GM18520 (cell line): Measurements from ENCODE around the gene SPRY1.

ENCODE experiments used
- ATAC-seq: cut with Tn5 transposase; IDR thresholded peaks from one replicate; pipeline ENCODE4 v1.9.1; 2021; ENCODE audit not compliant: unreplicated experiment

SPRY1 gene

DNA sequence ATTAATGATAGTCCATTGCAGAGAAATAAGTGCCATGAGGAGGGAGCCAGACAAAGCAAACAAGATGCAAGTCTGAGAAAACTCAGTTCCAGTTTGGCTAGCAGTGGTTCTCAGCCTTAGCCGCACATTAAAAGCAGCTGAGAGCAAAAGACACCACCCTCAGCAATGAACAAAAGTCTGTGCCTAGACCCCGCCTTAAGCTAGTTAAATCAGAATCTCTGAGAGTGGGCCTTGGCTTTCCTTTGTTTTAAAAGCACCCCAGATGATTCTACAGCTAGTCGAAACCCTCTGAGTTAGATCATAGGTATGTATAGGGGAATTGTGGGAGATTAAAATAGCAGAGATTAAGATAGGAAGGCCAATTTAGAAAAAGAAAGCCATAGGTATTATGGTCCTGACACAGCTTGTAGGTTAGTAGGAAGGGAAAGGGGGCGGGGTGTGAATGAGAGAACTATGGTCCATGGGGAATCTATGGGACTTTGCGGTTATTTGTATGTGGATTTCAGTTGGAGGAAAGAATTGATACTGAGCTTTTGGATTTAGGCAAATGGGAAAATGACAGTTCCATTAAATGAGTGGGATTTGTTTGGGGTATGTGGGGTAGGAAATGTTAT, 12.0 kb downstream of the SPRY1 start:
- no peak for ATAC-seq

DNA sequence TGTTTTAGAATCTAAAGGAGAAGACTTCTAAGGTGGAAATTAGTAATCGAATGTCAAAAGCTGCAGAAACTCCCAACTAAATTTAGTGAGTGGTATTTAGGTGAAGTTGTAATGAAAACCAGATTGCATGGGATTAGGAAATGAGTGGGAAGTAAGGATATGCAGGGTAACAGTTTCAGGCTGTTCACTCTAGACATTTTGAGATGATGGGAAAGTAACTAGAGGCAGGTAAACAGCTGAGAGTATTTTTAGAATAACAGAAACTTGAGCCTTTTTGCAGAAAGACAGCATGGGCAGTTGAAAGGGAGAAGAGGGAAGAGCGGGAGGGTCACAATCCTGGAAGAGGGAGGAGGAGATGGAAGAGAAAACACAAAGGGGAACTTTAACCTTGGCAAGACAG, 12.7 kb downstream of the SPRY1 start:
- no peak for ATAC-seq

DNA sequence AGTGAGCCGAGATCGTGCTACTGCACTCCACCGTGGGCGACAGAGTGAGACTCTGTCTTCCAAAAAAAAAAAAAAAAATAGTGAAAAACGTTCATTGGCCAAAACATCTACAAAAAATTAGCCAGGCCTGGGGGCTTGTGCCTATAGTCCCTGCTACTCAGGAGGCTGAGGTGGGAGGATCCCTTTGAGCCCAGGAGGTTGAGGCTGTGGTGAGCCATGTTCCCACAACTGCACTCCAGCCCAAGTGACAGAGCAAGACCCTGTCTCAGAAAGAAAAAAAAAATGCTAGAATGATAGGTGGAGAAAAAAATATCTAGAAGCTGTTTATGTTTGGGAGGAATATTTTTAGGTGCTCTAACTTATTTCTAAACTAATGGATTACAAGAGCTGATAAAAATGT, 14.9 kb downstream of the SPRY1 start:
- no peak for ATAC-seq

DNA sequence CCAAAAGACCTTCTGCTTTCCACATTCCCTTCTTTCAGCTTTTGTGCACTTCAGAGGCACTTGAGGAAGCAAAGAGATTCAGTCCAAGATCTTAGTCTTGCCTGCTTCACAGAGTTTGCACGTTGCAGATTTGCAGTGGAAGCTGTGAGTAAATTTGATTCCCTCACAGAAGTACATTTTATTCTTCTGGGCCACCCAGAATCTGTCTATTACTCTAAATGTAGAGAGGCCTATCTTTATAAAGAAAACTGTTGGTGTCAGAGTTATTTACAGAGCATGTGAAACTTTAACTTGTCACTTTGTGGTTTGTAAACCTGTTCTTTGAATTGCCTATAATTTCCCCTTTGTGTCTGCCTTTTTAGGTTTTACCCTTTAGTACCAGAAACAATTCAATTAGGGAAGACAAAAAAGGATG, 15.5 kb downstream of the SPRY1 start:
- peak; percentile 88 for ATAC-seq

DNA sequence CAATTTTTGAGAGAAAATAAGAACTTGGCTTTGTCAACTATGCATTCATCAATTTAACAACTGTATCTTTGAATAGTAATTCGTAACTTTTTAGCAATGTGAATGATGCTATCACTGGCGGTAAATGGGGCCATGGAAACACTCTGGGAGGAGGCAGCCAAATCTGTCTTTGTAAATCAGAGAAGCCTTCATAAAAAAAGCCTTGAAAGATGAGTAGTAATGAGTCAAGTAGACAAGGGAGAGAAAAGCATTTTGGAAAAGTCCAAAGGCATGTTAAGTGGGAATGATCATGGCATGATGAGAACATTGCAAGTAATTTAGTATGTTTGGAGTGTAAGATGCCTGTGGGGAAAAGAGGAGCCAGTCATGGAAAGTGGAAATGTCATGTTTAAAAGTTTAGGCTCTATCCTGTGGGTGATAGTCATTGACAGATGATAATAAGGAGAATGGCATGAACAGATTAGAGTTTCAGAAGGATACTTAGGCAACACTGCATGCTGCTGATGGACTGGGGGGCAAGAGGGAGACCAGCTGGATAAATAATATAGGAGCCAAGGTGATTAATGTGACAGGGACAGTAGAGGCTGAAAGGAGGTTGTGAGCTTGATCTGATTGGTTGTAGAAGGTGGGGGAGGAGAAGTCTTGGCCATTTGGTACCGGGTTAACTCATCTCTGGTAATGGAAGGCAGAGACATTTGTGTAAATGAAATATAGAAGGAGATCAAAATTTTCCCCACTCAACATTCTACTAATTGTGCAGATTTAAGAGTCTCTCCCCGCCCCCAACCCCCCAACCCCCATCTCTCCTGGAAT, 16.3 kb downstream of the SPRY1 start:
- no peak for ATAC-seq

DNA sequence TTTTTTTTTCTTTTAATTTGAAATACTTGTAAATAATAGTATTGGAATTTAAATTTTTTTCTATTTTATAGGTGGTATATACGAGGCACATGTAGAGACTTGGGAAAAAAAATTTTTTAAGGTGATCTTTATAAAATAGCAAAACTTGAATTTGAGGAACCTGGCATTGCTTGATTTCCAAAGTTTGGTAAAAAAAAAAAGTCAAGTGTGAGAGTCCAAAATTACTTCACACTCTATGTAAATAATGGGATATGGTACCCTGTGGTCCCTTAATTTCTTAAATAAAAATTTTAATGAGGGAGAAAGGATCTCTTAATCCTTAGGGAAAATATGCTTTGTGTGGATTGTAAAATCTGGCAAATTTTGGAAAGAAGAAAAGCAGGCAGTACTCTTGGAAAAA, 19.0 kb downstream of the SPRY1 start:
- no peak for ATAC-seq

DNA sequence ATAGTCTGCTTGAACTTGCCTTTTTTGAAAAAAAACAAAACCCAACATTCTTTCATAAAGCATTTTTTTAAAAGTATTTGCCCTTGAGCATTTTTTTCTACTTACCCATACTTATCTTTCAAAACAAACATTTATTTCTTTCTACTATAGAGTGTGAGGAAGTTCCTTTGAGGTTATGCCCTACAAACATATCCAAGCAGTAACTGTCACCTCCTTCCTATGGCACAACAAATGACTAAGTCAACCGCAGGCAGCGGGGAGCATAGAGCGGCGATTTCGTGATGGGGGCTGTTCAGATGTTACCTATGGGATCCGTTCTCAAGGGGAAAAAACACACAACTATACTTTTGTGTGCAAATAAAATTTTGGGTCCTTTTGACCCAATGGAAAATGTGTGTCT, 19.4 kb downstream of the SPRY1 start:
- peak; percentile 35 for ATAC-seq

DNA sequence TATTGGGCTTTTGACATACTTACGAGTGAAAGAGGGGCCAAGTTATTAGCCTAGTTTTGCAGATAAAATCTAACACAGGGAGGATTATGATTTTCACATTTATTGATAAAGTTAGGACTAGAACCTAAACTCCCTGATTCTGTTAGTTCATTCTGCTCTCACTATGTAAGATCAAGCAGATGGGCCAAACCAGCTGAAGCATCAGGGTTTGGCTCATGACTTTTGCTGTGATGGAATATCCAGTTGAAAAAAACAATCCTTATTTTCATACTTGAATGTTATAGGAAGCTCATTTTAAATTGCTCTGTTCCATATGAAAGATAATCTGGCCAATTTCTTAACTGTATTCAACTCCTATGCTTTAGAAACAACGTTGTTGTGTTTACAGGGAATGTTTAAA, 21.2 kb downstream of the SPRY1 start:
- no peak for ATAC-seq

DNA sequence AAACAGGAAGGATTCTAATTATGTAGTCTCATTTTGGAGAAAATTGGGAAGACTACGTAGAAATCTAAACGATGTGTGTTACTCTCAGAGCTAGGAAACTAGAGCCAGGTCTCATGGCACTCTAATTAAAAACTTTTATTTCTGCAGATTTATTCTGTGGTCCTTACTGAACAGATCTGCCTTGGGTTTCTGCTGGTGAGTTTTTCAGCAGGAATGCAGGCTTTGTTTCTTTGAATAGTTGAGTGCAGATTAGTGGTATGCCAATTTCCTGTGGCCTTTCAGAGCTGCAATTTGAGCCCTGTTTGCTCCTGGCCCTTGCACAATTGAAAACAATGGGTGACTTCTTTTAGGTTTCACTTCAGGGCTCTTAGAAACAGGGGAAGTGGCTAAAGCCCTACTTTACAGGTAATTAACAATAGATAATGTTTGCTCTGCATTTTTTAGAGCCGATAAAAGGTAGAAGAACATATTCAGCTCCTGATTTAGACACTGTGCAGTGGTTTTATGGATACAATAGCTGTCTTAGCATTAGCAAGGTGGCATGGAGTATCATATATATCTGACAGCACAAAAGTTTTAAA, 21.8 kb downstream of the SPRY1 start:
- ATAC-seq, result peak; percentile 48

DNA sequence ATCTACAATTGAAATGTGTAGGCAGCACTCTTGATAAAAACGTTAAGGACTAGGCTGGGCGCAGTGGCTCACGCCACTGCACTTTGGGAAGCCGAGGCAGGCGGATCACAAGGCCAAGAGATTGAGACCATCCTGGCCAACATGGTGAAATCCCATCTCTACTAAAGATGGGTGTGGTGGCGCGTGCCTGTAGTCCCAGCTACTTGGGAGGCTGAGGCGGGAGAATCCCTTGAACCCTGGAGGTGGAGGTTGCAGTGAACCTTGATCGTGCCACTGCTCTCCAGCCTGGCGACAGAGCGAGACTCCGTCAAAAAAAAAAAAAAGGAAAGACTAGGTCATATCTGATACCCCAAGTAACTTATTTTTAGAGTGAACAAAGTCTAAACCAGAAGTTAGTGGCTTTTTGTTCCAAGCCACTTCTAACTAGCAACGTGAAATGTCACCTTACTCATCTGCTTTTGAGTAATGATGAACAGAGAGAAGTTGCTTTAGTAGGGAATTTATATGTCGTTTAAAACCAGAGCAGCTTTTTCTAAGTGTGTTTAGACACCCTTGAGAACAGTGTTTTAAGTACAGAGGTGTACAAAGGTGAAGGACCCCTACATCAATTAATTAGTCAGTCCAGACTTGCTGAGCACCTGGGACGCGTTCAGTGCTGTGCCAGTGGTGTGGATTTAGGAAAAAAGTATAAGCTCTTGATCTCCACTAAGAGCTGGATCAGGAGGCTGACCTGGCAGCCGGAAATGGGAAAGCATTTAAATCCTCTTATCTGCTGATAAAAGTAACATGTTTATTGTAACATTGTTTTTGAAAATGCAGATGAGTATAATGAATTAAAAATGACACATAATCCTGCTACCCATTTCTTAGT, 23.5 kb downstream of the SPRY1 start:
- ATAC-seq, result no peak

DNA sequence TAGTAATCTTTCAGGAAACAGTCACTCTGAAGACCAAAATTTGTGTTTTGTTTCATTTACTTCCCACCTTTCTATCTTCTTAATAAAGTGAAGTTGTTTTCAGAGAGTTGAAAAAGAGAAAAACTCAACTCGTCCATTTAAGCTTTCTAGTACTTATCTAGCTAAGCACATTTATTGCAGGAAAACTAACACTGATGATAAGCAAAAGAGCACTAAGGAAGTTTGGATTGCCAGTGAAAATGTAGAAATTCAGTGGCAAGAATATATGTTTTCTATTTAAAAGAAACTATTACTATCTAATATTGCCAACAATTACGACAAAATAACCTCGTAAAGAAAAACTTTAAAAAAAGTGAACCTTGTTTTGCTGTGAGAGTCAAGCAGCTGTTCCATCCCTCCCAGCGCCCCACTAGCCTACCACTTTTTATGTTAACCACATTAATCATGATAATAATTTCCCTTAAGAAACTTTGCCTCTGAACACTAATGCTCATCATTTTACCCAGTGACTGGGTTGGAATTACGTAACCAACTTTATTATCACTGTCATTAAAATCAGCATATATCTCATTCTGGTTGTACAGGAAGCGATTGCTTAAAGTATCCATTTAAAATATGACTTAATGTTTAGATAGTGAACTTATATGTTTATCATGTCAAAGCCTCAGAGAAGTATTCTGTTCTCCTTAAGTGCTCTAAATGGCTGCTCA, 24.8 kb downstream of the SPRY1 start:
- no peak for ATAC-seq

DNA sequence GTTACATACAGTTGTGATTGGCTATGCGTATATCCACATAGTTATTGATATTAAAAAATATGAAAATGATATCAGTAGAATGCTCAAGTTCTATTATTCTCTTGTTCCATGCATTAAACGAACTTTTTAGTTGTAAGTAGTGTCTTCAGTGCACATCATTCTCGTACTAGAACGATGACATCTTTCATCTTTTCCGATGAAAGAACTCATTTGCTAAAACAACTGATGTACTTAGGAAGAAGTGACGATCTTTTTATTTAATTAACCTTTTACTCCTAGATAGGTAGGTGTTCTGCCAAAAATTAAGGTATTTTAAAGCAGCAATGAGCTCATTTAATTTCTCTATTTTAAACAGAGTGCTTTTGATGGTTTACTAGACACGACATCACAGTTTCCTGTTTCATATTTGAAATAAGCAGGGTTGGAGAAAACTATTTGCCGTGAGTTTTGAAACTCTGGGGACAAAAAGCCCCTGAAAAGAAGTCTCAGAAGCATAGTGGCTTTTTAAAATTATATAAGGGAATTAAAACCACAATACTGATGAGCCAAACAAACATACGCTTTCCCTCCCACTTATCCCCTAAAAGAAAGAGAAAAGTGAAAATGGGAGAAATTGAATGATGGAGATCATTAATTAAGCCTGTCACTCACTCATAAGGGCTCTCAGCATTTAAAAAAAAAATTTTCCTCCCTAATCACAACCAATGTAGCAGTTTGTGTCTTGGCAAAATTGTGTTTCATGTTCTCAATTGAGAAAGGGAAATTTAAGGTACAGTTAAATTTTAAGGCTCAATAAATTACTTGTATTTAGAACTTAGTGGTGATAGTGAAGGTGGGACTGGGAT, 25.6 kb downstream of the SPRY1 start:
- ATAC-seq, result no peak

DNA sequence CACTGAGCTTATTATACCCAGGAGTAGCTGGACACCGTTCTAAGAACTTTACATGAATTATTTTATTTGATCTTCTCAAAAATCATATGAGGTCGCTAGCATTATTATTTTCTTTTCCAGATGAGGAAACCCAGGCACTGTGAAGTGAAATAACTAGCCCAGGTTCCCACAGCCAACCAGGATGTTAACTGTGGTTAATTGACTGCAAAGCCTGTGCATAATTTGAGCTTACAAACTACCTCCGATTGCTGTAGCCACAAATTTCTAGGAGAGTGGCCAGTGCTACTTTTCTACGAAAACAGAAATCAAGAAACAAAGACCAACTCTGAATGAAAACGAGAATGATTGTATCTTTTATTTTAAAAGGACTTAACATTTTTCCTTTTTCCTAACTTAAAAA, 27.2 kb downstream of the SPRY1 start:
- no peak for ATAC-seq

DNA sequence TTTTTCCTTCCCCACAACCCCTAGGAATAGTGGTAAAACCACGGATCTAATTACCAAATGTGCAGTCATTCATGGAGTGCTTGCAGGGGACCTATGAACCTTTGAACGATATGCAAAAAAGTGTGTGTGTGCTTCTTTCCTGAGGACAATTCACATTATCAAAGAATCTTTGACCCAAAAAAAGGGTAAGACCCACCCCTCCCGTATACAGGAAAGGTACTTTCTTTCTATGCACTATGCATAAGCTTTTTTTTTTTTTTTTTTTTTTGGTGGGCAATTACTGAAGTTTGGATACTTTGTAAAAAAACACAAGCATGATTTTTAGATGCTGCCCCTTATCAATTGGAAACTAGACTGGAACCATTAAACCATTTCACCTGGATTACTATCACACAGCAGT, 31.4 kb downstream of the SPRY1 start:
- ATAC-seq, result no peak

DNA sequence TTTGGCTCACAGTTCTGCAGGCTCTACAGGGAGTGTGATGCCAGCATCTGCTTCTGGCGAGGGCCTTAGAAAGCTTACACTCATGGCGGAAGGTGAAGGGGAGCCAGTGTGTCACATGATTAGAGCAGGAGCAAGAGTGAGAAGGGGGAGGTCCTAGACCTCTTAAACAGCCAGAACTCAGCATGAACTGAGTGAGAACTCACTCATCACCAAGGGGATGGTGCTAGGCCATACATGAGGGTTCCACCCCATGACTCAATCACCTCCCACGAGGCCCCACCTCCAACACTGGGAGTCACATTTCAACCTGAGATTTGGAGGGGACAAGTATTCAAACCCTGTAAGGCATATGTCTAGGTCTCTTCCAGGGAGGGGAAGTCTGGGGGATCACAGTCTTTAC, 33.4 kb downstream of the SPRY1 start:
- no peak for ATAC-seq

DNA sequence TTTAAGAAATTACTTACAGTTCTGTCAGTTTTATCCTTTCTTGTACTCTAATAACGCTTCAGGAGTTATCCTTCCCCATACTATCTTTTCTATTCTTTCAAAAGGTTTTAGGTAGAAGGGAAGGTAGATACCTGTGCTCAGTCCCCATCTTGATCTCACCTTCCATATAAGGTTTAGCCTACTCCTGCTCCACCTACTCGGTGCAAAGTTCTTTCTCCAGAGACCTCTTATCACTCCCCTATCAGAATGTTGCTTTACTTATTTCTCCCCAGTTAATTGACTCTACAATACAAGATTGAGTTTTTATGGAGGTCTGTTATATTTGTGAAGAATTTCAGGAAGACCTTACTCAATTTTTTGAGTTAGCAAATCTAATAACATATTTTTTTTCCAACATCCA, 33.9 kb downstream of the SPRY1 start:
- ATAC-seq, result no peak

DNA sequence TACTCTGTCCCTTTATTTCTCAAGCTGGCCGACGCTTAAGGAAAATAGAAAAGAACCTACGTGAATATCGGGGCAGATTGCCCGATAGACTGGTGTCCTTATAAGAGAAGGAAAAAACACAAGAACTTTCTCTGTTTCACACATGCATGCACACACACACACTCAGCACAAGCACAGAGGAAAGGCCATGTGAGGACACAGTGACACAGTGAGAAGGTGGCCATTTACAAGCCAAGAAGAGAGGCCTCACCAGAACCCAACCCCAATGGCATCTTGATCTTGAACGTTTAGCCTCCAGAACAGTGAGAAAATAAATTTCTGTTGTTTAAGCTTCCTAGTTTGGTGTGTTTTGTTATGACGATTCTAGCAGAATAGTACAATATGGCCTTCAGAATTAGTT, 37.0 kb downstream of the SPRY1 start:
- ATAC-seq, result no peak

DNA sequence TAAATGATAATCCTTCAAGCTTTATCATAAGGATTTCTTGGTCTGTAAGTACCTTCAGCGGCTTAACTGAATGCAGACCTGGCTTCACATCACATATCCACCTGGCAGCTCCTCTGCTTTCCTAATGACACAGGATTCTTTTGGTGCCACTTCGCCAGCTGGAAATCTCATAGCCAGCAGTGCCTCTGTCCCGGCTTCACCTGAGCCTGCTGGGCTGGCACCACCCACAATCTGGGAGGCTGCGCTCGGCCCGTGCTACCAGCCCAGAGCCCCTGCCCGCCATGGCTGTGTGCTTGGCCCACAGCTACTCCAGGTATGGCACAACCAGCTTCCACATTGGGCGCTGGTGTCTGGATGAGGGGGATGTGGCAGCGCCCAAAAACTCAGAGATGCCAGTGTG, 37.4 kb downstream of the SPRY1 start:
- ATAC-seq, result no peak

DNA sequence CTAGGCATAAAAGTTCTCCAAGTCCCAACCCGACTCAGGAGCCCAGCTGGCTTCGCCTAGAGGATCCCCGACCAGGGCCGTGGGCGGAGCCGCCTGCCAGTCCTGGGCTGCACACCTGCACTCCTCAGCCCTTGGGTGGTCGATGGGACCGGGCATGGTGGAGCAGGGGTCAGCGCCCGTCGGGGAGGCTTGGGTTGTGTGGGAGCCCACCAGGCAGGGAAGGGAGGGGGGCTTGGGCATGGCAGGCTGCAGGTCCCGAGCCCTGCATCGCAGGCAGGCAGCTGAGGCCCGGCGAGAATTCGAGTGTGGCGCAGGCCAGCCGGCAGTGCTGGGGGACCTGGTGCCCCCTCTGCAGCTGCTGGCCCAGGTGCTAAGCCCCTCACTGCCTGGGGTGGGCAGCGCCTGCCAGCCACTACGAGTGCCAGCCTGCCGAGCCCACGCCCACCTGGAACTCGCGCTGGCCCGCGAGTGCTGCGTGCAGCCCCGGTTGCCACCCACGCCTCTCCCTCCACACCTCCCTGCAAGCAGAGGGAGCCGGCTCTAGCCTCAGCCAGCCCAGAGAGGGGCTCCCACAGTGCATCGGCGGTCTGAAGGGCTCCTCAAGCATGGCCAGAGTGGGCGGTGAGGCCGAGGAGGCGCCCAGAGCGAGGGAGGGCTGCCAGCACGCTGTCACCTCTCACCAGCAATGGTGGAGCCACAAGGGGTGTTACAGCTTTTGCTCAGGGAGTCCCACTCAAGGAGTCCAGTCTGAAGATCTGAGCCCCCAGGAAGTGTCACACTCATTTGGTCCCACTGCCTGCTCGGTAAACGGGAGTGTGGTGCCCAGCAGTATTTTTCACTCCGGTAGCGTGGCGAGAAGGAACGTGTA, 38.9 kb downstream of the SPRY1 start:
- ATAC-seq, result no peak
